NCI-H1092 (cell line): ENCODE data around the gene ASB13.

Source experiments
- DNase-seq: peaks from one replicate; lab custom pipeline; 2025; lab: John Stamatoyannopoulos, UW

ASB13 gene, protein sequence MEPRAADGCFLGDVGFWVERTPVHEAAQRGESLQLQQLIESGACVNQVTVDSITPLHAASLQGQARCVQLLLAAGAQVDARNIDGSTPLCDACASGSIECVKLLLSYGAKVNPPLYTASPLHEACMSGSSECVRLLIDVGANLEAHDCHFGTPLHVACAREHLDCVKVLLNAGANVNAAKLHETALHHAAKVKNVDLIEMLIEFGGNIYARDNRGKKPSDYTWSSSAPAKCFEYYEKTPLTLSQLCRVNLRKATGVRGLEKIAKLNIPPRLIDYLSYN

DNA sequence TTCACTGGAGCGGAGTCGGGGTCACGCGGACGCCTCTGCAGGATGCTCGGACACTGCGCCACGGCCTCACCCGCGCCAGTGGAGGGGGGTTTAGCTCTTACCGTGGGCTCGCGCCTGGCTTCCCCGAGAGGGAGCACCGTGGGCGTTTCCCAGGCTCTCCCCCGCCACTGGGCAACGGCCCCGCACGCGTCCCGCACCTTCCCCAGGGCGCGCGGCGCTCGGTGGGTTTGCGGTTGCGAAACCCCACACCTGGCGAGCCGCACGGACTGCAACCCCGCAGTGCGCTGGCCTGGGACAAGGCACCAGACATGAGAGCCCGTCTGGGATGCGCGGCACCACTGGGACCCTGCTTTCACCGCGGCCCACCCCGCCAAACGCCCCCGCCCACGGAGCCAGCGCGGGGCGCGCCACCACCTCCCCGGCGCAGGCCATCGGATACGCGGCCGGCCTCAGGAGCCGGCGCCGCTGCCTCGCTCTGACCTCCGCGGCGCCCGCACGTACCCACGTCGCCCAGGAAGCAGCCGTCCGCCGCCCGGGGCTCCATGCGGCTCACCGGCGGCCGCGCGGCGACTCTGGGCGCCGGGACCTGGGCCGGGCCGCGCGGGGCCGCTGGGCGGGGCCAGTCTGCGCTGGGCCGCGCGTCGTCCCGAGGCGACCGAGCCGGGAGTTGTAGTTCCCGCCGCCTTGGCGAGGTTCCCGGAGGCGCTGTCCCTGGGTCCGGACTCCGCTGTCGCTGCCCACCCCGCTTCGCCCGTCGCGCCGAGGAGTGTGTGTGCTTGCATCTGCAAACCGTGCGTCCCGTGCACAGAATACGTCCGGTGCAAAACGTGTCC lies at the start of gene ASB13:
Gene ASB13, minus strand, starts transcription at position 588 of the 833 bp plus-strand sequence. Its CDS starts 44 bp downstream, at position 544.
- no peak for DNase-seq

DNA sequence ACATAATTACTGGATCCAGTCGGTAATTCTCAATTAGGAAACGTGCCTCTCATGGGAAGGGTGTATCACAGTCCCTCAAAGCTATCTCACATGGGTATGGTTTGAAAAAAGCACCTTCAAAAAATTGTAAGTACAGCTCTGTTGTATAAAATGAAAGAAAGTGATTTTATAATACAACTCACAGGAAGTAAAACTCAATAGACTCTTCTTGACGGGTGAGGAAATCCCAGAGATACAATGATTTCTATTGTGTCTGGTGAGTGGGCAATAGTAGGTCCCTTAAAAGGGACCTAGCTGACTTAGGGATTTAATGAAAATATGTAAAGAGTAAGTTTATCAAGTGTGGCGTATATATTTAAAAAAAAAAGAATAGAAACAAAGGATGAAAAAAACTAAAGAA lies 45.2 kb upstream of the ASB13 start:
- DNase-seq, result no peak

DNA sequence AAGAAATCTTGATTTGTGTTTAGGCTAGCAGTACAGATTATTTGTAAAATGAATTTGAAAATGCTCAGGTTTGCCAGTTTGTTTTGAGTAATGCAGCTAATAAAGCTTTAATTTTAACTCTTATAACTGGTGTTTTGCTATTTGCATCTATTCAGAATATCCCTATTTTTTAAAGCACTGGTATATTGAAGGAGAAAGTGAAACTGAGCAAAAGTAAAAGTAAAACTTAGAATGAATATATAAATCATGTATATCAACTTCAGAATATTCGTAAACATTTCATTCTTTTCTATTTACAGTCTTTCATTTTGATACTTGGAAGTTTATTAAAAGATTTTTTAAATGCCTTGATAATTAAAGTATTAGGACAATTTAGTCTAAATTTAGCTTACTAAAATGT lies 44.5 kb upstream of the ASB13 start:
- no peak for DNase-seq

DNA sequence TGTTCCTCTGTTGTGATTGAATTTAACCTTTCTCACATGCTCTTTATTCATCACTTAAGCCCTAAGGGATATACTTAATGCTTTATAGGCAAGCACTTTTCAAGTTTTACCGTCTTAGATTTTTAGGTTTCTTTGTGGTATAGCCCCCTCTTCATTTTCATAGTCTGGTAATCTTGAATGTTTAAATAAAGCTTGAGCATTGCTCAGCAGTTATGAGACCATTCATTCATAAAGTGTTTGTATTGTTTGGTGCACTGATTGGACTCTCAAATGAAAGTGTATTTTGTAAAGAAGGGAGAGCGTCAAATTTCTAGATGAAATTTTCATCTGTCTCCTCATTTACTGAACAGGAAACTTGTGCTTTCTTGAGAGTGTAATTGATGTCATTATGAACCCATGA lies 43.5 kb upstream of the ASB13 start:
- DNase-seq, result no peak

DNA sequence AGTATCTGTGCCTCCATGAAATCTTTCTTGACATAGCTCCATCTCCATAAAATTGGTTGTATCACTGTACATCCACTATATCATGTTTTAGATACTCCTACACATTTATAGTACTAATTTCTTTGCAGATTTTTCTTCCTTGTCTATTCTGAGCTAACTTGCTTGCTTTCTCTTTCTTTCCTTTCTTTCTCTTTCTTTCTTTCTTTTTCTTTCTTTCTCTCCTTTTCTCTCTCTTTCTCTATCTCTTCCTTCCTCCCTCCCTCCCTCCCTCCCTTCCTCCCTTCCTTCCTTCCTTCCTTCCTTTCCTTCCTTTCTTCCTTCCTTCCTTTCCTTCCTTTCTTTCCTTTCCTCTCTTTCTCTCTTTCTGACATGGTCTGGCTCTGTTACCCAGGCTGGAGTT lies 42.0 kb upstream of the ASB13 start:
- no peak for DNase-seq

DNA sequence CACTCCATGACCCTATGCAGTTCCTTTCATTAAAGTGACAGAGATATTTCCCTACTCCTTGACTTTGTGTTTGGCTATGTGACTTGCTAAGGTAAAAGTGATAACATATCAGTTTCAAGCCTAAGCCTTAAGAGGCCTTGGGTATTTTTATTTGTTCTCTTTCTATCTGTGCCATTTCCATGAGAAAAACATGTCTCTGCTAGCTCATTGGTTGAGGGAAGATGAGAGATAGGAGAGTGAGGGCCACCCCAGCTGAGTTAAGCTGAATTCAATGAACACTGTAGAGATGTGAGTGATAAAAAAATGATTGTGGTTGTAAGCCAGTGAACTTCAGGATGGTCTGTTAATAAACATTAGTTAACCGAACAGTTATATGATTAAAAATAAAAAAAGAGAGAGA lies 31.7 kb upstream of the ASB13 start:
- no peak for DNase-seq

DNA sequence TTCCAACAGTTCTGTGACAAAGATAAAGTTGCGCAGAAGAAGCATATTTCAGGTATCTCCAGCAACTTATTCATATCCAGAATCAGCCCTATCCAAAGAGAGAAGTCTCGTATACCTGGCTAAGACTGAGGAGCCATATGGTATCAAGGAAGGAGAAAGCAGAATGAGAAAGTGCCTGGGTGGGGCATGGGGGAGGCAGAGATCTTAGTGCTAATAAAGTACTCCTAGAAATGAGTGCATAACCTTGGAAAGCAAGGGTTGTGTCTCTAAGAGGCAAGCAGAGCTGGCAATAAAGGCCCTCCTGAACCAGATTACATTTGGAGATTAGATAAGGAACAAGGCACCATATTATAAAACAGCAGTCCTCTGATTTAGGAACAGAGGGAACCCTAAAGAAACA lies 30.9 kb upstream of the ASB13 start:
- no peak for DNase-seq

DNA sequence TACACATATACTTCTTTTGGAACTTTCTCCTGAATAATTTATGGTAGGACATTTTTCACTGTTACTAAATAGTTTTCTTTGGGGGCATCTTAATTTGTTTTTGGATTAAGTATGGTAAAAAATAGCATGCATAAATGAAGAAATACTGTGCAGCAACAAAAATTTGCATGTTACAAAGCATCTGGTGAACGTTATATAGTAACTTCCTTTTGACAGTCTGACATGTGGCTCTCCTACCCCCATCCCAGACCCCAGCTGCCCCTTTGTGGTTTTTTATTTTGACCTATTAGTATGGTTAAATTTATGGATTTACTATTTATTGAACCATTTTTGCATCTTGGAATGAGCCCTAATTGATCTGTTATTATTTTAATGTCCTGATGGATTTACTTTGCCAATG lies 28.2 kb upstream of the ASB13 start:
- DNase-seq, result no peak

DNA sequence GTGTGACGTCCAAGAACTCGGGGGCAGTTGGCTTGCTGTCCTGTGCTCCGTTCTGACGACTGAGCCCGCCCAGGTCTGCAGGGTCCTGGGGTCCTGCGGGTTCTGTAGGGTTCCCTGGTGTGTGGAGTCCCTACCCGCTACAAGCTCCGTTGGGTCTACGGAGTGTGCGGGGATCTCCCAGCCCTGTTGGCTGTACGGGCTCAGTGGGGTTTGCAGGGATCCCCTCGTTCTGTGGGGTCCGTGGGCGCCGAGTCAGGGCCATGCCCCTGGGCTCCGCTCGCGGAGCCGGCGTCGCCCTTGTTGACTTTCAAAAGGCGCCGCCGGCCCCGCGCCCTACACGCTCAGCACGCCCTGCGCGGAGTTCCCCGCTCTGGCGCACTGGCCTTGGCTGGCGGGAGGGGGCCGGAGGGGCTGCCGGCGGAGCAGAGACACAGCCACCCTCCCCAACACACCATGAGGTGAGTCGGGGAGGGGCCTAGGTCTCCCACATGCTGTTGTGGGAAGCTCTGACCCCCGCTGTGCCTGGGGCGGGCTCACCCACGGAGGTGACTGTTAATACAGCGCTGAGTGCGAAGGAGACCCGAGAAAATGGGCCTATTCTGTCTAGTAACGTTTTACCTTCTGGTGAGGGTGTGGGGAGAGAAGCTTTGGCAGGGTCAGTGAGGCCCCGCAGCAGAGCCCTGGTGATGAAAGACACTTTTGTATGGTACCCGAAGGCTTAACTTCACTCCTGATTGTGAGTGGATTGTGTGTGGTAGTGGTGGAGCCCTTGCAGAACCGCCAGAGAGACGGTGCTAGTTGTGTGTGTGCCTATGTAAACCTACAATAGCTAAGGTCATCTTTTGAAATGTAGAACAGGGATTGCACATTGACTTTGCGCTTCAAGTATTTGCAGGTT lies 26.3 kb upstream of the ASB13 start:
- peak; percentile 33 for DNase-seq

DNA sequence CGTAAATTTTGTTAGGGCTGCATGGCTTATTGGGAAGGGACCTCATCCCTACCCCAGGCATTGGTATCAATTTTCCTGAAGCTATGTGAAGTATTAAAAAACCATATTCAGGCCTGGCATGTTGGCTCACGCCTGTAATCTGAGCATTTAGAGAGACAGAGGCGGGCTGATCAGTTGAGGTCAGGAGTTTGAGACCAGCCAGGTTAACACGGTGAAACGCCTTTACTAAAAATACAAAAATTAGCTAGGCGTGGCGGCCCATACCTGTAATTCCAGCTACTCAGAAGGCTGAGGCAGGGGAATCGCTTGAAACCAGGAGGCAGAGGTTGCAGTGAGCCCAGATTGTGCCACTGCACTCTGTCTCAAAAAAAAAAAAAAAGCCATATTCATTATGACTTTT lies 25.4 kb upstream of the ASB13 start:
- no peak for DNase-seq

DNA sequence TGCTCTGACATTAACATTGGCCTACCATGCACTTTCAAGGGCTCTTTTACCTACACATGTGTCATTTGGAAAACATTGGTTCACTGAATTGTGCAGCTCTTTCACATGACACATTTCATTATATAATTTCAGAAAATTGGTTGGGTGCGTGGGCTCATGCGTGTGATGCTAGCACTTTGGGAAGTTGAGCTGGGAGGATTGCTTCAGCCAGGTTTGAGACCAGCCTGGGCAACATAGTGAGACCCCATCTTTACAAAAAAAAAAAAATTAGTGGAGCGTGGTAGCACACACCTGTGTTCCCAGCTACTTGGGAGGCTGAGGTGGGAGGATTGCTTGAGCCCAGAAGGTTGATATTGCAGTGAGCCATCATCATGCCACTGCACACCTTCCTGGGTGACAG lies 22.2 kb upstream of the ASB13 start:
- DNase-seq, result no peak

DNA sequence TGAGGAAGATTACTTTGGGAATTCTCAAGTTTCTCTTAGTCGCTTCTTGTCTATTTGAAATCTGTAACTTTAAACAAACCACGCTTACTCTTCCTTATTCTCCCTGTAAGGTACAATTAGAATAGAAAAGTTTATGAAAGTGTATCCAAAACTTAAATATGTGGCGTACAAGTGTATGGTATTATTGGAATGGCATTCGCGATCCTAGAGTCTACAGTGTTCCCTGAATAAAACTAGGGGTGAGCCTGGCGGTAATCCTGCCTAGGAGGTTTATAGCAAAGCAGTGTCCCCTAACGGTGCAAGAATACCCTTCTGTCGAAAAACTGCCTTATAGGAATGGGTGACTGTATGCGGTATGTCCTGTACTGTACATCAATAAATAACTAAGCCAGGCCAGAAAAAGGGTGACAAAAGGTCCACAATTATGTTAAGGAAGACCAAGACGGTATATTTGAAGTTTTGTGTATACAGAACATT lies 19.4 kb upstream of the ASB13 start:
- no peak for DNase-seq

DNA sequence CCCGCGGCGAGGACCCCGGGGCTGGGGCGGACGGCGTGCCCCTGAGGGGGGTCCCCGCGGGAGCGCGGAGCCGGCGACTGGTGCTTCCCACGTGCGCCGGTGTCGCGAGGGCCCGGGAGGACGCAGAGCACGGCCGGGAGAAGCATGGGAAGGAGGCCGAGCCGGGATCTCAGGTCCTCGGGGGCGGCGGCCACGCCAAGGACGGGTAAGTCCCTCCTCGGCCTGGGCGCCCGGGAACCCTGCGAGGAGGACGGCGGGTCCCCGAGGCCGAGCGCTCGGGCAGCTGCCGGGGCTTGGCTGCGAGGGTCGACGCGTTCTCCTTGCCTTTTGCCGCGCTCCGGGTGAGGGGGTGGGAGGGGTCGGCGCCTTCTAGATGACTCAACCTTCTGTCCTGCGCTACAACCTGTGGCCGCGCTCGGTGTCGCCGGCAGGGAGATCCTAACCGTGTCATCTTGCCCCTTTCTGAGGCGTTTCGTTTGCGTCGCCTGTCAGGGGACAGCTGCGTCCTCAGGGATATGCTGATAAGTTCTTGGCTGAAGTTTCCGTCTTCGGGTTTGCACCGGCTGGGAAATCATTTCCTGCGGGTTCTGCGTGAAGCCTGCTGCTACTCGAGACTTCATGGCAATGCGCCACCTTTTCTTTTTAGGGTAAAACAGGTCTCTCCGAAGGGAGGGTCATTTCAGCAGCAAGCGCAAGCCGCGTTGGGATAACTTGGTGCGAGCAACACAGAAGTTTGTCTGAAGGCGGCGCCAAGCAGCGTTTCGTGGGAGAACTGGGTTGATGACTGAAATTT lies 18.8 kb upstream of the ASB13 start:
- DNase-seq, result peak; percentile 35

DNA sequence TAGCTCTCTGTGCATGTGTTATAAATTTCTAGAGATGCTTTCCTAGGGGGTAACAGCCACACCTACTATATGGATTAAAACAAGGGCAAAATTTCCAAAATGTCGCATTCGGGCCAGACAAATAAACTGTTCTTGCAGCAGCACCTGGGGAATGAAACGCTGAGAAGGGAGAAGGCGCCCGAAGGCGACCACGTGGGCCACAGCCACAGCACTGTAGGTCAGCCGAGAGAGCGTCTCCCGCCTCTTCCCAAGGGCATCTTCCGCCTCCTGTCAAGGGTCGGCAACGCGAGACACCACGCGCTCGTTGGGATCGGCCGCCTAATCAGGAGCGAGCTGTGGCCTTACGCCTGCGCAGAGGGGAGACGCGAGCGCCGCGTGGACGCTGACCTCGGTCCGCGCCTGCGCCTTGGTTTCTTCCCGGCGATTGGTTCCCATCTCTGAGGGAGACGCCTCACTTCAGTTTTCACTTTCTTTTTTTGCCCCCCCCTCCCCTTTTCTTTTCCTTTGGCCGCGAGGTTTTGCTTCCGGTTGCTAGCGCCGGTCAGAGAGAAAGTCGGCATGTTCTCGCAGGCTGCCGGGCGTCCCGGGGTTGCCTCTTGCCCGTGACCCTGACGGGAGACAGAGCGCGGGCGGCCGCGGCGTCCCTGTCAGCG lies 18.0 kb upstream of the ASB13 start, which contains the start of gene TASOR2:
Gene TASOR2, plus strand, starts transcription at position 521 of the 653 bp plus-strand sequence. CDS start 35,805 bp downstream, outside the sequence.
- DNase-seq, result peak; percentile 97

DNA sequence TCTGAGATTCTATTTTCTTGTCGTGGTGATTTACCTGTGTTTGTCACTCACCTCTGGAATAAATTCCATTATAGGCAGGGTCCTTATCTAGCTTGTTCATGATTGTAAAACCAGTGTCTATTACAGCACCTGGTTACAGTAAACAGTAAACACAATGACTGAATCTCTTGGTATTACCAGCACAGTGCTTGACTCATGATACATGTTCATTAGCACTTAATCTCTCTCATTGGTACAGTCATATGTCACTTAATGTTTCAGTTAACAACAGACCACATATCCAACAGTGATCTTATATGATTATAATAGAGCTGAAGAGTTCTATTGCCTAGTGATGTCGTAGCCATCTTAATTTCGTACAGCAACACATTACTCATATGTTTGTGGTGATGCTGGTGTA lies 16.7 kb upstream of the ASB13 start:
- no peak for DNase-seq

DNA sequence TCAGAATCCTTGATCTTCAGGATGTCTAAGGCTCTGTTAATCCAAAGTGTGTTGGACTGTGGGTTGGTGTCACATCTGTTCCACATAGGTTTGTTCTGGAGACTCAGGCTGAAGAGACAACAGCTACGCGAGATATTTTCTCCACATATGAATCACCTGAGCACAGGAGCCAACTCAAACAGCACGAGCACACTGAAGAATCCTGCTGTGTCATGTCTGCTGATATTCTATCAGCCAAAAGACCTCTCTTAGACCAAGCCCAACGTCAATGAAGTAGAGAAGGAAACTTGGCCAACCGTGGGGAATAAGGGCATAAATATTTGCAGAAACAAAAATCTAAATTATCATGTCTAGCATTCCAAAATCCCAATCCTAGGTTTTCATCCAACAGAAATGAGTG lies 15.5 kb upstream of the ASB13 start:
- DNase-seq, result no peak

DNA sequence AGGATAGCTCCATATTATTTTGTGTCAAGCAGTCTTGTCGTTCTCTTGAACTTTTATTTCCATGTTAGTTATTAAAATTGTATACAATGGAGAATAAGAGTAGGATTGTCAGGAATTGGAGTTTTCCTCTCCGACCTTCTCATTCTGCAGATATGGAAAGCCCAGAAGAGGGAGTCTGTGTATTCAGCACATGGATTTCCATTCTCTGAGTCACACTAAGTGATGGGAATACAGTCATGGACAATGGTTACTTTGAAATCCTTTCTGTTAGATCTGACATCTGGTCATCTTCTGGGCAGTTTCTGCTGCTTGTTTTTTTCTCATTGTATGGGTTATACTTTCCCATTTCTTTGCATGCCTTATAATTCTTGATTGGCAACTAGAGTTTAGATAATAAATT lies 13.2 kb upstream of the ASB13 start:
- no peak for DNase-seq

DNA sequence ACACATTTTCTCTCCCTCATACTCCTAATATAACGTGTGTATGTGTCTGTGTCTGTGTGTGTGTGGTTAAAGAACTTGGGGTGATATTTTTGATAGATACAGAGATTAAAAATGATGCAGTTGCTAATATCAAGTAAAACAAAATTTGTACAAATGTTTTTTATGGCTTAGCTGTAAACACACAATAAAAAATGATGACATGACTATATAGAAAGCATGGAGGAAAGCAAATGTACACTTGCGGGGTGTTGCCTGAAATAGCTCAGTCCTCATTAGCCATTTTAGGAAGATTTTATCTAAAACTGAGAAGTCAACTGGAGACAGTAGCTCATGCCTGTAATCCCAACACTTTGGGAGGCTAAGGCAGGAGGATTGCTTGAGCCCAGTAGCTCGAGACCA lies 12.6 kb upstream of the ASB13 start:
- DNase-seq, result no peak

DNA sequence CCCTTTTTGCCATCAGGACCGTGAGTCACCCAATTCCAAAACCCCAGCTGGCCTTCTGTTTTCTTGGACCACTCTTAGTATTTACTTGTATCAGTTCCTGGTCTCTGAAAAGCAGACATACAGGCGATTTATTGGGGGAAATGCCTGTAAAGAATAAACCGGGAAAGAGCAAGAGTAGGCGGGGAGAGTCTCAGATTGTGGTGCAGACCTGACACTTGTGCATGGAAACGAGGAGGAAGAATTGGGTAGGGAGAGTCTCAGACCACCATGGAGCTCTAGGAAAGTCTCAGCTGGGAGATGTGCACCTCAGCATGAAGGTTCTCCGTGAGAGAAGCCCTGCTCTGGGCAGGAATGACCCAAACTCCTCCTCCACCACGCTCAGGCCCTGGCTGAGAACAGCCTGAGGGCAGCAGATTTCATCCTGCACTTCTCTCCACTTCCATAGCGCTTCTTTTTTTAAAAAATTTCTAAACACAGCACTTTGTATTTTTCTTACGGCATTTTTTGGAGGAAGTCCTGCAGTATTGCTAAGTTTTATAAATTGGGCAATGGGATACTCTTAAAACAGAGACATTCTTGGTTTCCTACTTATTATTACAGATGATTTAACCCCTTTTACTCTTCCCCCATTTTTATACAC lies 12.1 kb upstream of the ASB13 start:
- no peak for DNase-seq

DNA sequence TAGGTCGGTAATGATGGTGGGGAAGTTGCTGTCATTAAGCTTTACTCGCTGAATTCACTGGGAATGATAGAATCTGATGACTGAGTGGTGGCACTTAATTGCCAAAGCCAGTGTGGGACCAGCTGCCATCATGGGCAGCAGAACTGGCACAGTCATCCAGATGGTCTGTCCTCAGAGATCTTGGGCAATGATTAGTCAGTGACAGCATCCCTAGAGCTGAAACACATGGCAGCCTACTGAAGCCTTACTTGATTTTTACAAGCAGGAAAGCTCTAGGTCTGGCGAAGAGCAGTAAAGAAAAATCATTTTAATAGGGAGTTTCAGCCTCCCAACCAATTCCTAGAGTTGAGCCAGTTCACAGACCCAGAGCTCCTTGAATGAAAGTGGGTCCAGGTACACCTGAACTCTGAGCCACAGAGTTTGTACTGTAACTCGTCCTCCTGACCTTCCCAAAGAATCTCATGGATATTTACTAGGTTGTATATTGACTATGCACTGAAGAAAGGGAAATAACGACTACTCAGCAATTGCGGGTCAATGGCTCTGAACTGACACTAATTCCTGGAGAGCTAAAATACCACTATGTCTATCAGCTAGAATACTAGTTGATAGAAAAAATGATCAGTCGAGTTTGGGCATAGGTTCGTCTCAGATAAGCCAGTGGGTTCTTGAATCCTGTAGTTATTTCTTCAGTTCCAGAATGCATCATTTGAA lies 4.4 kb upstream of the ASB13 start:
- DNase-seq, result no peak
